DMS 273 (cell line): Measurements from ENCODE around the gene KIF19.
"Not testable (repeated sequence)": the region's sequence is repeated elsewhere in the genome, so short reads cannot be mapped to it uniquely, and the experiment has no call there.

ENCODE experiments used
- DNase-seq: peaks from one replicate; lab custom pipeline; 2025; ENCODE audit not compliant: unreplicated experiment; lab: John Stamatoyannopoulos, UW

Gene KIF19

DNA sequence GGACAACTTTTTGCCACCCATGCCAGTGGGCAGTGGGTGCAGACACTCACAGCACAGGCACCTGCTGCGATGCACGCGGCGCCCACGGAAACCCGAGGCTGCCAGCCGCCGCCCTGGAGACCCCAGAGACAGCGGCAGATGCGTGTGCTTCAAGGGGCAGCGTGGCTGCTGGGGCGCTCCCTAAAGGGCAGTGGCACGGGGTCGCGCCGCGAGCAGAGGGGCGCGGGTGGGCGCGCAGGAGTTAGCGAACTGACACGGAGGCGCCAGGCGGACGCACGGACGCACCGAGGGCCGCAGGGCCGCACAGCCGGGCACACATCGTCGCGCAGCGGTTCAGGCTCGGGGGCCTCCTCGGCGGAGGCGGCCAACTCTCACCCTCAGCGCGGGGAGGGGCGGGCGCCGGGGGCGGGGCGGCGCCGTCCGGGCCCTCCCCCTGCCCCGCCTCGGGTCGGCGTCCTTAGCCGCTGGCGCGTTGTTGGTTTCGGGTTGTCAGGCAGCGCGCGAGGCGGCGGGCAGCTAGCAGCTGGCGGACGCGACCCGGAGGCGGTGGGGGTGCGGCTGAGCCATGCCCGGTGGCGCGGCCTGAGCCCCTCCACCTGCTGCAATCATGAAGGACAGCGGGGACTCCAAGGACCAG, at the start of gene KIF19:
Gene KIF19 (plus strand): TSS at position 484 of the 637 bp plus-strand sequence. CDS start 124 bp downstream, at position 608.
- DNase-seq = peak; percentile 87

GRCh38 chr17:74276541-74277009, 49.5 kb upstream of the KIF19 start:
- peak; percentile 58 for DNase-seq

DNA sequence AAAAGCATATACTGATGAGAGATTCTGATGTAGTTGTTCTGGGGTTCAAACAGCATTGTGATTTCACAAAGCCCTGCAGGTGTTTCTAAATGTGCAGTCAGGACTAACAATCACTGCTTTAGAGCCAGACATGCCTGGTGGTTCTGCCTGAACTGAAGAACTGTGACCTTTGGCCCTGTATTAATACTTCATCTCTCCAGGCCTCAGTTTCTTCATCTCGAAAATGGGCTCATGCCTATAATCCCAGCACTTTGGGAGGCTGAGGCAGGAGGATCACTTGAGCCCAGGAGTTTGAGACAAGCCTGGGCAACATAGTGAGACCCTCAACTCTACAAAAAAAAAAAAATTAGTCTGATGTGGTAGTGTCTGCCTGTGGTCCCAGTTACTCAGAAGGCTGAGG, 48.1 kb upstream of the KIF19 start:
- DNase-seq = no peak

DNA sequence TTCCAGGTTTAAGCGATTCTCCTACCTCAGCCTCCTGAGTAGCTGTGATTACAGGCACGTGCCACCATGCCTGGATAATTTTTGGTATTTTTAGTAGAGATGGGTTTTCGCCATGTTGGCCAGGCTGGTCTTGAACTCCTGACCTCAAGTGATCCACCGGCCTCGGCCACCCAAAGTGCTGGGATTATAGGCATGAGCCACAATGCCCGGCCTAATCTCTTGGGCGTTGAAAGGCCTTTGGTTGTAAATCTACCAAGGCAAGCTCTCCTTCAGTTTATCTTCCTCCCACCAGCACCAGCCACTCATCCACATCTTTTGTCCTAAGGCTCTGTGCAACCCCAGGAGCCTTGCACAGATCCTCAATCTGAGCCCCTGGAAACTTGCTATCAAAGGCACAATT, 46.4 kb upstream of the KIF19 start:
- DNase-seq = not testable (repeated sequence)

- DNase-seq = no peak
Observed at GRCh38 chr17:74280093-74280513, 45.9 kb upstream of the KIF19 start.

- no peak for DNase-seq
Observed at GRCh38 chr17:74281799-74282198, 44.2 kb upstream of the KIF19 start.

- not testable (repeated sequence) for DNase-seq
Observed at GRCh38 chr17:74282274-74282586, 43.8 kb upstream of the KIF19 start.

DNA sequence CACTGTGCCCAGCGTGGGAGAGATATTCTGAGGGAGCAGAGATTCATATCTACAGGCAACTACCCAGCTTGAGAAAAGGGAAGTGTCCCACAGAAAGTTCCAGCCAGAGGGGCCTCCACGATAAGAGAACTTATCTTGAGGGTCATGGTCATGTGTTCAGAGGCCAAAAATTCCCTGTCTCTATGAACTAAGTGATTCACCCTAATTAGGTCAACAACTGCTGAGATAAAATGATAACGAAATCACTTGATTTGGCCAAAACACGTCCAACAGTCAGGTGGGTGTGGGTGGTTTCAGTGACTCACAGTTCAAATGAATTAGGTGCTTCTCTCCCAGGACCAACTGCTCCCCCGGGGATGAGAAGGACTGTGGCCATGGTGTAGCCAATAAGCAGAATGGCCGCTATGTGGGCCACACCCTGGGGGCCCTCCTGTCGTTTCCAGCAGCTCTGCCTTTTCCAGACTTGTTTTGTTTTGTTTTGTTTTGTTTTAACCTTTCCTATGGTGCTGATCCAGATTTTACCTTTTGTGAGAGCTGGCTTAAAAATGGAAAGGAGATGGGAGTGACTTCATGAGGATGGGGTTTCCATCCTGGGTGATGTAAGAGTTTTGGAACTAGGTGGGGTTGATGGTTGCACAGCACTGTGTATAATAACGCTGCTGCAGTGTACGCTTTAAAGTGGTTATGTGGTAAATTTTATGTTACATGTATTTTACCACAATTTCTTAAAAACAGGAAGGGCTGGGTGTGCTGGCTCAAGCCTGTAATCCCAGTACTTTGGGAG, 43.2 kb upstream of the KIF19 start:
- no peak for DNase-seq

DNA sequence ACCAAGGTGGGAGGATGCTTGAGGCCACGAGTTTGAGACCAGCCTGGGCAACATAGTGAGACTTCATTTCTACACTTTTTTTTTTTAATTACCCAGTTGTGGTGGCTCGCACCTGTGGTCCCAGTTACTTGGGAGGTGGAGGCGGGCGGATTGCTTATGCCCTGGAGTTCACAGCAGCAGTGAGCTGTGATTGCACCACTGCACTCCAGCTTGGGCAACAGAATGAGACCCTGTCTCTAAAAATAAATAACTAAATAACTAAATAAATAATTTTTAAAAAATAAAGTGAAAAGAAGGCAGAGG, 42.7 kb upstream of the KIF19 start:
- DNase-seq = no peak

- no peak for DNase-seq
Observed at GRCh38 chr17:74287031-74287602, 38.9 kb upstream of the KIF19 start.

GRCh38 chr17:74288785-74289184, 37.2 kb upstream of the KIF19 start:
- no peak for DNase-seq

DNA sequence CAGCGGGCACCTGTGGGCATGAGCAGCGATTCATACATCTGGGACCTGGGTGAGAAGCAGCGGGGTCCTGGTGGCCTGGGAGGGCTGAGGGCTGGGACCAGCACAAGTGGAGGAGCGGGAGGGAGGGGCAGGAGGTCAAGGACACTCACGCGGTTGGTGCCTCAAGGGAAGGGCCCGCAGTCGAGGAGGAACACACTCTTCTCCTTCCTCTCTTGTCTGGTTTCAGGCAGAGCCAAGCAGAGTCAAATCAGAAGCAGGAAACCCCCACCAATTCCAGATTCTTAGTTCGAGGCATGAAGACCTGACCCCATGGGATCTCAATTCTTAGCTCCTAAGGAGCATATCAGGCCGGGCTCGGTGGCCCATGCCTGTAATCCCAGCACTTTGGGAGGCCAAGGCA, 36.3 kb upstream of the KIF19 start:
- no peak for DNase-seq

GRCh38 chr17:74290340-74290739, 35.7 kb upstream of the KIF19 start:
- DNase-seq = no peak

GRCh38 chr17:74292495-74292894, 33.5 kb upstream of the KIF19 start:
- no peak for DNase-seq

DNA sequence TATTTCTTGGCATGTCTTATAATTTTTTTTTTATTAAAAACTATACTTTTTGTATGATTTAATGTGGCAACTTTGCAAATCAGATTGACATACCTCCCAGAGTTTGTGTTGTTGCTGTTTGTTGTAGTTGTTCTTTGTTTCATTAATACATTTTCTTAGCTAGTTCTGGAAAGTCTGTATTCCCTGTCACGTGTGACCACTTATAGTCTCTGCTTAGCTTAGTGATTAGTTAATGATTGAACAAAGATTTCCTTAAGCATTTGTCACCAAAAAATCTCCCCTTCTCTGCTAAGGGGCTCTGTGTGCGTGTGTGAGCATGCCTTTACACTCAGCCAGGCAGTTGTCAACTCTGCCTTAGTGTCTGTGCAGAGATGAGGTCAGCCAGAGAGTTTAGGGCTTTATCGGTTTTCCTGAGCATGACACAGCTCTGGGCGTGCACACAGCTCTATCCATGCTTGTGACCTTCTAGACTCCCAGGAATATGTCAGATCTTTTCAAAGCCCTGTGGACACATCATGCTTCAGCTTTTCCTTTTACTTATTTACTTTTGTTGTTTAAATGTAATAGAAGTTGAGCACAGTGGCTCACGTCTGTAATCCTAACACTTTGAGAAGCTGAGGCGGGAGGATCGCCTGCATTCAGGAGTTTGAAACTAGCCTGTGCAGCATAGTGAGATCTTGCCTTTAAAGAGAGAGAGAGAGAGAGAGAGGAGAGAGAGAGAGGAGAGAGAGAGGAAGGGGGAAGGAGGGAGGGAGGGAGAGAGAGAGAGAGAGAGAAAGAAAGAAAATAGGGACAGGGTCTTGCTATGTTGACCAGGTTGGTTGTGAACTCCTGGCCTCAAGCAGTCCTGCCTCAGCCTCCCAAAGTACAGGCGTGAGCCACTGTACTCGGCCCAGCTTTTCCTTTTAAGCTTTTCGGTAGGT, 30.1 kb upstream of the KIF19 start:
- no peak for DNase-seq

- DNase-seq = peak; percentile 81
Observed at GRCh38 chr17:74296548-74296936, 29.5 kb upstream of the KIF19 start.

- no peak for DNase-seq
Observed at GRCh38 chr17:74297941-74298340, 28.1 kb upstream of the KIF19 start.

DNA sequence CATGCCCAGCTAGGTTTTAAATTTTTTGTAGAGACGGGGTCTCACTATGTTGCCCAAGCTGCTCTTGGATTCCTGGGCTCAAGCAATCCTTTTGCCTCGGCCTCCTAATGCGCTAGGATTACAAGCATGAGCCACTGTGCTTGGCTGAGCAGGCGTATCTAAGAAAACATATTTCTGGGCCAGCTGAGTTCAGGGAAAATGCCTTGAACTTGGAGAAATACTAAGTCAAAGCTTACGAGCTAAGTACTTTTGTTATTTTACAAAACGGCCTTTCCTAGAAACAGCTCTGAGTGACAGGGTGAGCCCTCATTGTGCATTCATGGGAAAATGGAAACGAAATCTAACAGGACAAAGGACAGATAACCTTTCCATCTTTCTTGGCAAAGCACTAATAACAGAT, 27.2 kb upstream of the KIF19 start:
- DNase-seq = no peak

DNA sequence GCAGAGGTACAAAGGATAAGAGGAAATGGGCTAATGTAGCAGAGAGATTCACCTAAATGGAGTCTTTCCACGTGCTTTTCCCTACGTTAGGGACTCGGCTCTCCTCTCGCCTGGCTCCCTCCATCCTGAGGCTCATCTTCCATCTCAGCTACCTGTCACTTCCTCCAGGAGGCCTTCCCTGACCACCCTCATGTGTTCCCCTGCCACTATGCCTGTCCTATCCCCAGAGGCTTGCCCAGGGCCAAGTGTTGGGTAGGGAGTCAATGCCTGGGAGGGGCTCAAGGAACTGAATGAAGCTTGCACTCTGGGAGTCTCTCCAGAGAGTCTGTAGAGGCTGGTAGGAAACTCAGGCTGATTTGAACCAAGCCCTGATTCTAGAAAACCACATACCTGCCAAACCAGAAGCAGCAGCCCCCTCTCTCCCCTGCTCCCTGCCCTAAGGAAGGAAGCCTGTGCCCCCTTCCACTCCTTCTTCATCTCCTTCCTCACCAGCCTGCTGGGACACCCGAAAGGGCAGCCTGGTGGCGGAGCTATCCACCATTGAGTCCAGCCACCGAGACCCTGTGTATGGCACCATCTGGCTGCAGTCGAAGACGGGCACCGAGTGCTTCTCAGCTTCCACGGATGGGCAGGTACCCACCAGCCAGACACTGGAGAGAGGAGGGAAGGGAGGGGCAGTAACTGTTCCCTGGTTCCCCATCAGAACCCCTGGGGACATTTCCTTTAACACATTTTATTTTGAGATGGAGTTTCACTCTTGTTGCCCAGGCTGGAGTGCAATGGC, 26.6 kb upstream of the KIF19 start:
- no peak for DNase-seq

GRCh38 chr17:74303305-74303704, 22.7 kb upstream of the KIF19 start:
- no peak for DNase-seq

DNA sequence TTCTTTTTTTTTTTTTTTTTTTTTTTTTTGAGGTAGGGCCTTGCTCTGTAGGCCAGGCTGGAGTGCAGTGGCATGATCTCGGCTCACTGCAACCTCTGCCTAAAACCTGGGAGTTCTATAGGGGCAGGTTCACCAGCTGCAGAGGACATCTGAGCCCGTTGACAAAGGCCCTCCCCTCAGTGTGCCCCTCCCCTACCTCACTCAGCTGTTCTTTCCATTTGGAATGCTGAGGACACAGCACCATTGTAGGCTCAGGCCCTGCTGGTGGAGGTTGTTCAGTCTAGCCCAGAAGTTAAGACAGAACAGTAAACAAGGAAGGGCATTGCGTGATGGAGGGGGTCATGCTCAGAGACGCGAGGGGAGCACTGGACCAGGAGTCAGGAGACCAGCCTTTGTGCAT, 21.8 kb upstream of the KIF19 start:
- no peak for DNase-seq
